GM23338 (cell line): Measurements from ENCODE around the gene RELB. TPM values are rescaled to one million over a fixed set of nuclear protein-coding genes. Genes with fewer than 3 reads are reported as not detected.

ENCODE experiments used
- ATAC-seq: fragments of 200-7000 bp; cut with Tn5 transposase; 3 replicates; pipeline ENCODE4 v1.9.1; 2020
- DNase-seq: peaks from one replicate; pipeline ENCODE4 v3.0.0-alpha.2; 2015; ENCODE audit warnings: low spot score
- H2AFZ ChIP-seq: fragments of 200-600 bp; sonication (generic); 2 replicates; pipeline ENCODE4 v1.8.0; 2016; ENCODE audit warnings: antibody characterized with exemption, mild to moderate bottlenecking, moderate library complexity
- H3F3A ChIP-seq: fragments of 200-600 bp; sonication (generic); replicated peaks from 2 replicates; pipeline ENCODE4 v1.8.0; 2017; ENCODE audit warnings: antibody characterized with exemption, mixed run types, low read depth
- H3K27ac ChIP-seq: fragments of 200-600 bp; sonication (generic); 2 replicates; pipeline ENCODE4 v1.6.1; 2016; ENCODE audit warnings: low read depth
- H3K27me3 ChIP-seq: fragments of 200-600 bp; sonication (generic); 2 replicates; pipeline ENCODE4 v1.8.0; 2016; ENCODE audit warnings: mild to moderate bottlenecking, mixed run types, moderate library complexity; ENCODE audit not compliant: insufficient read depth
- H3K36me3 ChIP-seq: fragments of 200-600 bp; sonication (generic); 2 replicates; pipeline ENCODE4 v1.8.0; 2016; ENCODE audit warnings: mild to moderate bottlenecking; ENCODE audit not compliant: insufficient read depth
- H3K4me1 ChIP-seq: fragments of 200-600 bp; sonication (generic); 2 replicates; pipeline ENCODE4 v1.8.0; 2016; ENCODE audit warnings: mild to moderate bottlenecking, moderate library complexity; ENCODE audit not compliant: insufficient read depth
- H3K4me2 ChIP-seq: fragments of 200-600 bp; sonication (generic); 2 replicates; pipeline ENCODE4 v1.7.1; 2017; ENCODE audit warnings: mixed run types
- H3K4me3 ChIP-seq: fragments of 200-600 bp; sonication (generic); 2 replicates; pipeline ENCODE4 v1.6.1; 2016; ENCODE audit warnings: mixed run types
- H3K79me2 ChIP-seq: fragments of 200-600 bp; sonication (generic); replicated peaks from 2 replicates; pipeline ENCODE4 v1.8.0; 2017; ENCODE audit warnings: mild to moderate bottlenecking; ENCODE audit not compliant: insufficient read depth
- H3K9me2 ChIP-seq: fragments of 200-600 bp; sonication (generic); 2 replicates; pipeline ENCODE4 v1.8.0; 2017; ENCODE audit not compliant: insufficient read depth
- H4K20me1 ChIP-seq: fragments of 200-600 bp; sonication (generic); replicated peaks from 2 replicates; pipeline ENCODE4 v1.8.0; 2017; ENCODE audit warnings: mild to moderate bottlenecking; ENCODE audit not compliant: insufficient read depth
- H3K27ac Mint-ChIP-seq: 2 replicates; pipeline ENCODE4 v1.8.0; 2020; ENCODE audit warnings: inconsistent platforms, mild to moderate bottlenecking, moderate library complexity, mixed read lengths
- H3K27me3 Mint-ChIP-seq: 3 replicates; pipeline ENCODE4 v1.8.0; 2022; ENCODE audit warnings: low read depth, mild to moderate bottlenecking, moderate library complexity, mixed read lengths, inconsistent platforms; ENCODE audit not compliant: insufficient read depth, poor library complexity
- H3K36me3 Mint-ChIP-seq: 3 replicates; pipeline ENCODE4 v1.8.0; 2021; ENCODE audit warnings: low read depth, mild to moderate bottlenecking, inconsistent platforms, moderate library complexity, mixed read lengths
- H3K4me1 Mint-ChIP-seq: 3 replicates; pipeline ENCODE4 v1.8.0; 2020; ENCODE audit warnings: mild to moderate bottlenecking, inconsistent platforms, mixed read lengths
- H3K4me3 Mint-ChIP-seq: 3 replicates; pipeline ENCODE4 v1.8.0; 2021; ENCODE audit warnings: moderate library complexity, mild to moderate bottlenecking, inconsistent platforms, mixed read lengths
- H3K9me3 Mint-ChIP-seq: 3 replicates; pipeline ENCODE4 v1.8.0; 2020; ENCODE audit warnings: moderate library complexity, mild to moderate bottlenecking, inconsistent platforms, mixed read lengths
- CREB1 ChIP-seq: fragments of 250-450 bp; sonication (Bioruptor Pico); IDR thresholded peaks from 2 replicates; pipeline ENCODE4 v1.5.0; 2020; ENCODE audit warnings: low read depth, mild to moderate bottlenecking, moderate library complexity
- EZH2 ChIP-seq: fragments of 200-600 bp; sonication (generic); IDR thresholded peaks from one replicate; pipeline ENCODE4 v1.8.0; 2017; ENCODE audit warnings: antibody characterized with exemption, mild to moderate bottlenecking, low read depth; ENCODE audit not compliant: unreplicated experiment
- EZH2phosphoT487 ChIP-seq: fragments of 200-600 bp; sonication (generic); IDR thresholded peaks from one replicate; pipeline ENCODE4 v1.8.1; 2018; ENCODE audit warnings: antibody characterized with exemption; ENCODE audit not compliant: unreplicated experiment
- JUNB ChIP-seq: IDR thresholded peaks from one replicate; pipeline ENCODE4 v1.6.1; 2016; ENCODE audit warnings: antibody characterized with exemption; ENCODE audit not compliant: unreplicated experiment
- NANOG ChIP-seq: IDR thresholded peaks from 2 replicates; pipeline ENCODE4 v1.6.1; 2016; ENCODE audit warnings: antibody characterized with exemption, borderline replicate concordance
- POLR2AphosphoS5 ChIP-seq: IDR thresholded peaks from 2 replicates; pipeline ENCODE4 v1.6.1; 2016; ENCODE audit warnings: antibody characterized with exemption, low read depth
- REST ChIP-seq: IDR thresholded peaks from one replicate; pipeline ENCODE4 v1.6.1; 2018; ENCODE audit warnings: antibody characterized with exemption; ENCODE audit not compliant: unreplicated experiment
- STAT1 ChIP-seq: IDR thresholded peaks from one replicate; pipeline ENCODE4 v1.6.1; 2016; ENCODE audit warnings: antibody characterized with exemption; ENCODE audit not compliant: unreplicated experiment
- ZNF114 ChIP-seq: fragments of 250-450 bp; sonication (Bioruptor Pico); IDR thresholded peaks from 2 replicates; pipeline ENCODE4 v1.5.0; 2020; ENCODE audit warnings: mild to moderate bottlenecking, moderate library complexity
- ZNF331 ChIP-seq: fragments of 250-450 bp; sonication (Bioruptor Pico); IDR thresholded peaks from 2 replicates; pipeline ENCODE4 v1.5.0; 2020; ENCODE audit warnings: low read depth, mild to moderate bottlenecking, moderate library complexity
- ZNF462 ChIP-seq: fragments of 250-450 bp; sonication (Bioruptor Pico); IDR thresholded peaks from 2 replicates; pipeline ENCODE4 v1.5.0; 2020; ENCODE audit warnings: mild to moderate bottlenecking, moderate library complexity
- polyA plus RNA-seq: library from polyadenylated mRNA; unstranded; fragments of >200 nt; fragmentation: Nextera tagmentation; extraction: Ambion mirVana; gene quantifications from 2 replicates; pipeline ENCODE4 v1.2.1, GENCODE V29; 2016
- total RNA-seq: library from RNA; depleted of rRNA; stranded (reverse); fragments of >200 nt; shearing (Covaris generic); gene quantifications from 2 replicates; pipeline ENCODE4 v1.2.3, GENCODE V29; 2014
- TF ChIP-seq, protein P1 (sequence below), 2 experiments: fragments of 200-600 bp in 1 of 2; sonication (generic) in 1 of 2; conservative IDR thresholded peaks; 2 replicates each; pipeline versions ENCODE4 v1.5.1 to v1.6.1; 2016 to 2017; ENCODE audit warnings: antibody characterized with exemption in 2 of 2, low read depth in 2 of 2, mild to moderate bottlenecking in 2 of 2, moderate library complexity in 1 of 2
- TF ChIP-seq, protein P2 (sequence below): IDR thresholded peaks from 2 replicates; pipeline ENCODE4 v1.6.1; 2016; ENCODE audit warnings: antibody characterized with exemption

The RELB gene
- total and polyA plus RNA-seq, 2 experiments from 2014 or later: 7.9 to 13.1 TPM

- no peak overlapping the region for H3K4me2 ChIP-seq
- H3K36me3 Mint-ChIP-seq: peaks cover 48% of the 10 kb centered on the region
- H3F3A ChIP-seq: 0 out of 2 replicates have a peak, but pooled peaks cover 4% of the 10 kb centered on the region
- H3K27ac ChIP-seq: peak overlapping the region; percentile 50
- no peaks in the 10 kb centered on the region for H3K9me3 Mint-ChIP-seq
- peaks cover 5% of the 10 kb centered on the region for H3K27me3 Mint-ChIP-seq
- ATAC-seq (no peak), DNase-seq (no peak)
- H3K4me1 ChIP-seq: no peaks in the 10 kb centered on the region
- TF ChIP-seq ZNF114 (no peak), JUNB (no peak), NANOG (no peak), EZH2phosphoT487 (no peak), REST (no peak), ZNF462 (no peak), EZH2 (no peak), CREB1 (CRISPR knock-in tag) (no peak), ZNF331 (no peak), STAT1 (no peak), POLR2AphosphoS5 (no peak)
- TF ChIP-seq, protein P1, sequence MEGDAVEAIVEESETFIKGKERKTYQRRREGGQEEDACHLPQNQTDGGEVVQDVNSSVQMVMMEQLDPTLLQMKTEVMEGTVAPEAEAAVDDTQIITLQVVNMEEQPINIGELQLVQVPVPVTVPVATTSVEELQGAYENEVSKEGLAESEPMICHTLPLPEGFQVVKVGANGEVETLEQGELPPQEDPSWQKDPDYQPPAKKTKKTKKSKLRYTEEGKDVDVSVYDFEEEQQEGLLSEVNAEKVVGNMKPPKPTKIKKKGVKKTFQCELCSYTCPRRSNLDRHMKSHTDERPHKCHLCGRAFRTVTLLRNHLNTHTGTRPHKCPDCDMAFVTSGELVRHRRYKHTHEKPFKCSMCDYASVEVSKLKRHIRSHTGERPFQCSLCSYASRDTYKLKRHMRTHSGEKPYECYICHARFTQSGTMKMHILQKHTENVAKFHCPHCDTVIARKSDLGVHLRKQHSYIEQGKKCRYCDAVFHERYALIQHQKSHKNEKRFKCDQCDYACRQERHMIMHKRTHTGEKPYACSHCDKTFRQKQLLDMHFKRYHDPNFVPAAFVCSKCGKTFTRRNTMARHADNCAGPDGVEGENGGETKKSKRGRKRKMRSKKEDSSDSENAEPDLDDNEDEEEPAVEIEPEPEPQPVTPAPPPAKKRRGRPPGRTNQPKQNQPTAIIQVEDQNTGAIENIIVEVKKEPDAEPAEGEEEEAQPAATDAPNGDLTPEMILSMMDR (conservative IDR thresholded peaks at IDR 0.05; ENCODE audit: low read depth in 2 of 2): no peak
- TF ChIP-seq, protein P2, sequence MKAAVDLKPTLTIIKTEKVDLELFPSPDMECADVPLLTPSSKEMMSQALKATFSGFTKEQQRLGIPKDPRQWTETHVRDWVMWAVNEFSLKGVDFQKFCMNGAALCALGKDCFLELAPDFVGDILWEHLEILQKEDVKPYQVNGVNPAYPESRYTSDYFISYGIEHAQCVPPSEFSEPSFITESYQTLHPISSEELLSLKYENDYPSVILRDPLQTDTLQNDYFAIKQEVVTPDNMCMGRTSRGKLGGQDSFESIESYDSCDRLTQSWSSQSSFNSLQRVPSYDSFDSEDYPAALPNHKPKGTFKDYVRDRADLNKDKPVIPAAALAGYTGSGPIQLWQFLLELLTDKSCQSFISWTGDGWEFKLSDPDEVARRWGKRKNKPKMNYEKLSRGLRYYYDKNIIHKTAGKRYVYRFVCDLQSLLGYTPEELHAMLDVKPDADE: no peak
- no peak overlapping the region for H2AFZ ChIP-seq
- H3K36me3 ChIP-seq: peaks cover 15% of the 10 kb centered on the region; the same call in 1 of the 2 replicates
- H3K4me1 Mint-ChIP-seq: no peaks in the 10 kb centered on the region
- no peak overlapping the region for H3K4me3 ChIP-seq
- H3K27me3 ChIP-seq: no peaks in the 10 kb centered on the region
- H4K20me1 ChIP-seq: peaks cover 39% of the 10 kb centered on the region; the same call in 1 of the 2 replicates
- H3K4me3 Mint-ChIP-seq: no peak overlapping the region
- H3K9me2 ChIP-seq: no peaks in the 10 kb centered on the region
- peaks cover 83% of the 10 kb centered on the region for H3K79me2 ChIP-seq
- H3K27ac Mint-ChIP-seq: no peak overlapping the region
These were observed 46.0 kb downstream of the RELB start for GRCh38 chr19:45047188-45047797.
